OCI-M1 (cell line): ENCODE results near the gene PRRC2C.
"Not testable (repeated sequence)": the region's sequence is repeated elsewhere in the genome, so short reads cannot be mapped to it uniquely, and the experiment has no call there.

Experiments used
- DNase-seq: peaks from one replicate; lab custom pipeline; 2025; lab: John Stamatoyannopoulos, UW

The PRRC2C gene

DNA sequence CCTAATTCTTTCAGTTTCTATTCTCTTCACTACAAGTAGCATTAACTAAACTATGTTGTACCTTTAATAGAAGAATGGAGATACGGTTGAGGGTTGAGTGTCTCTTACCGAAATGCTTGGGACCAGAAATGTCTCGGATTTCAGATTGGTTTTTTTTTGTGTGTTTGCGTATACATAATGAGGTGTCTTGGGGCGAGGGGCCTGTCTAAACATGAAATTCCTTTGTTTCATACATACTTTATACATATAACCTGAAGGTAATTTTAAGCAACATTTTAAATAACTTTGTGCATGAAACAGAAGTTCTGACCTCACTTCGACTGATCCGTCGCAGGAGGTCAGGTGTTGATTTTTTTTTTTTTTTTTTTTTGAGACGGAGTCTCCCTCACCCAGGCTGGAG, 100.4 kb downstream of the PRRC2C start:
- no peak for DNase-seq

DNA sequence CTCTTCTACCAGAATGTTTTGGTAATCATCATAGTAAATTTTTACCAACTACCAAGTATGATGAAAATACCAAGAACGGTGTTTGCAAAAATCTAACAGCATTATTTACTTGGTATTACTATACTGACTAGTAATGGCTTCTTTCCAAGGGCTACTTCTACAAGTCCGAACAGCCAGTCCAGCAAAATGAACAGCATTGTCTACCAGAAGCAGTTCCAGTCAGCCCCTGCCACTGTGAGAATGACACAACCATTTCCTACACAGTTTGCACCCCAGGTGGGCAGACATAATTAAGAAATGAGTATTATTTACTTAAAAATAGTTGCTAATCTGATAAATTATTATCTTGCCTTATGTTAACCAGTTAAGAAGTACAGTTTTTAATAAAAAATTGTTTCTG, 102.9 kb downstream of the PRRC2C start:
- DNase-seq, result no peak

DNA sequence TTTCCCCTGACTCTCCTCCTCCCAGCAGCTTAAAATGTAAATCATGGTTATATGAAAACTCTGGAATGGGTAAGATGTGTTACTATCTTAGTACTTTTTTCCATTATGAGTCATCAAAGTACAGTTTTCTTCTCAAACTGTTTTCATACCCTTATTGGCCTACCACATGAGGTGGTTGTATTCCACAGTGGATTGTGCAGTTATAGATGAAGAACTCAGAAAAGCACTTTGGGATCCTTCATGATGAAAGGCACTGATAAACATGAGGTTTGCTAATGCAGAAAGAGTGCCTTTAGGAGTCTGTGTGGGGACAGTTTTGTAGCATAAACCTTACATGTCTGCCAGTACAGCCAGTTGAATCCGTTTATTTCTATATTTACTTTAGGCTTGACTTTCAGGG, 104.7 kb downstream of the PRRC2C start:
- DNase-seq, result no peak

DNA sequence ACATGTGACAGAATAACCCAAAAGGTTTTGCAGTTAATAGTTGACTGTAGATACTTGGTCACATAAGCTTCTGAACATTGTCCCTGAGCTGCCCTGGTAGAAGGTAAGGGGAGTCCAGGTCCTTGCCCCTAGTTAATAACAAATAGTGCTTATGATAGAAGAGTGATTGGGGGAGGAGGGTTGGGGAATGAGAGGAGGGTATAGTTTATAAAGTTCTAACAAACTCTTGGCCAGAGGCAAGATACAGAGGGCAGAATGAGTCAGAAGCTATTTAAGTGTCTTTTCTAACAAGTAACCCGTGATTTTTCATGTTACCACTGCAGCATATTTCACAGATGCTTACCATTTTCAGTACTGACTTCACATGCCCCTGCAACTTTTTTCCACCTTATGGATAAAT, 110.0 kb downstream of the PRRC2C start:
- DNase-seq, result no peak

DNA sequence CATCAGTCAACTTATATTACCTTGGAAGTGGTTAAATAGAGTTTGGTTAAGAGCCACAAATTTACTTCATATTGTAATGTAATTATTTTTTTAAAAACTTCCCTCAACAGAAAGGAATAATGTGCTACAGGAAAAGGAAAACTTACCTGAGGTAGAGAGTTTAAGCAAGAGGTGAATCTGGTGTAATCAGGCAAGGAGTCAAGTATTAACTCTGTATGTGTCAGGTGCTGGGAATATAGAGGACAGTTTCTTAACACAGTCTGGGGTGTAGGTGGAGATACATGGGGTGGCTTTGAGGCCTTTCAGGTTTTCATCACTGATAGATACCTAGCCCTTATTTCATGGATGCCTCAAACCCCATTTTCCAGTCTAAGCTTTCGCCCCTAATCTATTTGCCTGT, 110.8 kb downstream of the PRRC2C start:
- no peak for DNase-seq

GRCh38 chr1:171596705-171597104, 111.4 kb downstream of the PRRC2C start:
- DNase-seq, result no peak

GRCh38 chr1:171597203-171597602, 111.9 kb downstream of the PRRC2C start:
- no peak for DNase-seq

GRCh38 chr1:171600310-171600709, 115.0 kb downstream of the PRRC2C start:
- DNase-seq, result not testable (repeated sequence)

- no peak for DNase-seq
Measured at GRCh38 chr1:171600862-171601261, 115.5 kb downstream of the PRRC2C start.

GRCh38 chr1:171603042-171603441, 117.7 kb downstream of the PRRC2C start:
- not testable (repeated sequence) for DNase-seq

GRCh38 chr1:171606402-171606941, 121.1 kb downstream of the PRRC2C start:
- no peak for DNase-seq

- DNase-seq, result peak; percentile 37
Measured at GRCh38 chr1:171610385-171610784, 125.1 kb downstream of the PRRC2C start.

DNA sequence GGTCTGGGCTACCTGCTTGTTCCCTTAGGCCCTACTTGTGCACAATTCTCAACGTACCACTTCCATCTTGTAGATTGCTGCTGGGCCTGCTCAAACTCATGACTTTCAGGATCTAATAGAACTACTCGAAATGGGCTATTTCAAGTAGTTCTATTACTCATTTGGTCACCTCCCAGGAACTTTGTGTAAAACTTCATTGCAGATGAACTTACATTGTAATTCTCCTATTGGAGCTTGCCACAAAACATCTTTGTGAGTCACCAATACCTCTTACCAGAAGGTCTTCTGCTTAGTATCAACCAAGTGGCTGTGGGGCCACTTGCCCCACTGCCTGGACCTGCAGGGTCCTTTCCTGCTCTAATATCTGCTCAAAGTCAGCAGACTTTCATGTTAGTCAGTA, 126.0 kb downstream of the PRRC2C start:
- DNase-seq, result no peak

- no peak for DNase-seq
Measured at GRCh38 chr1:171613282-171613681, 128.0 kb downstream of the PRRC2C start.

DNA sequence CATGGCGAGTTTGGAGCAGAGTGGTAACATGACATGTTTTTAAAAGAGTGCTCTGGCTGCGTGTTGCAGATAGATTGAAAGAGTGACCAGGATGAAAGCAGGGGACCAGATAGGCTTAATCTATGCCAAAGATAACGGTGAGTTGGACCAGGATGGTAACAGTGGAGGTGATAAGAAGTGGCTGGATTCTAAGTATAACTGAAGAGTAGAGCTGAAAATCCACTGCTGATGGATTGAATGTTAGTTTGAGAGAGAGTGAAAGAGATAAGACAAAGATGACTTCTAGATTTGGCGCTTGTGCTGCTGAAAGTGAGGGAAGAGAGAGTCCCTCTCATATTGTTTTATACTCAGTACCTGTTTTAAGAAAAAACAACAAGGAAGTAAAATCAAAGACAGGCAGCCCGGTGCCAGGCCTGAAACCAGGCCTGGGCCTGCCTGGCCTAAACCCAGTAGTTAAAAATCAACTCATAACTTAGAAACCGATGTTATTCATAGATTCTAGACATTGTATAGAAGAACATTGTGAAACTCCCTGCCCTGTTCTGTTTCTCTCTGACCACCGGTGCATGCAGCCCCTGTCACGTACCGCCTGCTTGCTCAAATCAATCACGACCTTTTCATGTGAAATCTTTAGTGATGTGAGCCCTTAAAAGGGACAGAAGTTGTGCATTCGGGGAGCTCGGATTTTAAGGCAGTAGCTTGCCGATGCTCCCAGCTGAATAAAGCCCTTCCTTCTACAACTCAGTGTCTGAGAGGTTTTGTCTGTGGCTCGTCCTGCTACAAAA, 130.0 kb downstream of the PRRC2C start:
- DNase-seq, result peak; percentile 24

GRCh38 chr1:171616586-171616985, 131.3 kb downstream of the PRRC2C start:
- DNase-seq, result no peak

DNA sequence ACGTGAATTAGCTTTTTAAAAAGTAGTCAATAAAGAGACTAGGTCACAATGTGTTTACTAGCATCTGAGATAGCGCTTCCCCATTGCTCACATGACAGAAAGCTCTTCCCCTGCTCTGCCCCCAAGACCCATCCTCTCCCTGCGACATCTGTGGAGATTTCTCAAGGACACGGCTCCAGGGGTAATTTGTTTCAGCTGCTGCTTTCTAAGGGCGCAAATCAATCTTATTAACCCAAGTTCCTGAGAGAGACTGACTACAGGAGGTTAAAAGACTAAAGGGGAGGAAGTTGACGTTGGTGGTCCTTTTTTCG, 136.8 kb downstream of the PRRC2C start, which contains the start of gene MYOCOS:
TSS of gene MYOCOS (plus strand) at position 92 of the 311 bp plus-strand sequence. CDS start 1,641 bp downstream, outside the sequence.
- DNase-seq, result no peak

- no peak for DNase-seq
Measured at GRCh38 chr1:171623651-171624331, 138.5 kb downstream of the PRRC2C start.

DNA sequence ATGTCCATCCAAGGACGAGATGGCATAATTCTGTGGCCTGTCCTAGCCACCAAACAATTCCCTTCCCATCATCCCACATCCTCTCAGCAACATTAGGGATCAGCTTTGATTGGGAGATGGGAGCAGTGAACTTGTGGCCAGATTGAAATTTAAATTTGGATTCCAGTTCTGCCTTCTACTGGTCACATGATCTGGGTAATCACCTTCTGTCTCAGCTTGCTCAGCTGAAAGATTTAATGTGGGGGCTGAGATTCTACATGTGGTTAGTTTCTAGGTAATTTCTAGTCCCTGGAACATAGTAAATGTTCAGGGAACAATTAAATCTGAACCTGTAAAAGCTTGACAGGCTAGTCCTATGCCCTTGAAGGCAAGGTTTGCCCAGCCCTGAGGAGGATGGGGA, 139.9 kb downstream of the PRRC2C start:
- no peak for DNase-seq

- no peak for DNase-seq
Measured at GRCh38 chr1:171627020-171627419, 141.7 kb downstream of the PRRC2C start.

DNA sequence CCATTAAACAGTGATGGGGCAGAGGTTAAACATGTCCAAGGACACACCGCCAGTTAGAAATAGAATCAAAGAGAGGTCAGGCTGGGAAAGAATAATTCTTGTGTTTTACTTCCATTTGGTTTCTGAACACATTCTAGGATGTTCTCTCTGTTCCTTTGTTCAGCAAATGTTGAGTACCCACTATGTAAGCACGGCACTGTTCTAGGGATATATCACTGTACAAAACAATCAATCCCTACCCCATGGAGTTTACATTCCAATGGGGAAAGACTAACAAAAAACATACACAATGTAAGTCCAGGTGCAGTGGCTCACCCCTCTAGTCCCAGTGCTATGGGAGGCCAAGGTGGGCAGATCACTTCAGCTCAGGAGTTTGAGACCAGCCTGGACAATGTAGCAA, 142.9 kb downstream of the PRRC2C start:
- no peak for DNase-seq

GRCh38 chr1:171635661-171636060, 150.3 kb downstream of the PRRC2C start:
- no peak for DNase-seq

GRCh38 chr1:171636141-171636540, 150.8 kb downstream of the PRRC2C start:
- no peak for DNase-seq
